ENCODE measurements around the gene GABRG3. TPM values are rescaled to one million over a fixed set of nuclear protein-coding genes. Genes with fewer than 3 reads are reported as not detected.
"Not testable (repeated sequence)": the region's sequence is repeated elsewhere in the genome, so short reads cannot be mapped to it uniquely, and the experiment has no call there.

GABRG3 gene
- polyA plus RNA-seq, 6 donors from 2014 or later, result not detected

DNA sequence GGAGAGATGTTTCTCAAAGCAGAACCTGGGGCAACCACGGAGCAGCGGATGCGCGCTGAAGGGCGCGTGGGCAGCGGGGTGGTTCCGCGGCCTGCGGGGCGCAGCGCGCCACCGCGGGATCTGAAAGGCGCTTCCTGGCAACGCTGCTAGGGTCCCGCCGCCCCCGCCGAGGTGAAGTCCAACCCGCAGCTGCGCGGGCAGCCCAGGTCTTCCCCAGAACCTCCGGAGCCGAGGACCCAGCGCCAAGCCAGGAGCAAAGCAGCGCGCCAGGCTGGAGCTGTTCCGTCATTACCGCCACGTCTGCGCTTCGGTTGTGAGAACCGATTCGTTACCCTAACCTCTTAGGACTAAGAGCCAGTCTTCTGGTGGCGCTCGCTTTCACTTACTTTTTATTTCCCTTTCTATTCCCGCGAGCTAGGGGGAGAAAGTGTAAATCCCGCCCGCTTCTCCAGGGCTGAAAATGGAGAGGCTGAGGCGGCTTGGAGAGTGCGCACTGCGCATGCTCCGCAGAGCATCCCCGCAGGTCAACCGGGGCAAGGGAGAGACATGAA lies 3.2 kb upstream of the GABRG3 start:
- no peak for ATAC-seq (ENCODE audit: low read depth in 2 of 2)
- peaks cover 0 to 5% (median 0%) of the 10 kb centered on the region in 3 donors for H3K4me1 Mint-ChIP-seq
- H3K9me3 Mint-ChIP-seq, result peaks cover 0 to 12% (median 4%) of the 10 kb centered on the region in 7 donors
- peaks cover 20 to 39% (median 37%) of the 10 kb centered on the region in 3 donors for H3K27me3 Mint-ChIP-seq
- no peak overlapping the region for H3K27ac Mint-ChIP-seq
- H3K4me3 Mint-ChIP-seq, result peak overlapping the region in 1 of 8 donors; percentile 39
- no peaks in the 10 kb centered on the region for H3K36me3 Mint-ChIP-seq
- no peak for DNase-seq

DNA sequence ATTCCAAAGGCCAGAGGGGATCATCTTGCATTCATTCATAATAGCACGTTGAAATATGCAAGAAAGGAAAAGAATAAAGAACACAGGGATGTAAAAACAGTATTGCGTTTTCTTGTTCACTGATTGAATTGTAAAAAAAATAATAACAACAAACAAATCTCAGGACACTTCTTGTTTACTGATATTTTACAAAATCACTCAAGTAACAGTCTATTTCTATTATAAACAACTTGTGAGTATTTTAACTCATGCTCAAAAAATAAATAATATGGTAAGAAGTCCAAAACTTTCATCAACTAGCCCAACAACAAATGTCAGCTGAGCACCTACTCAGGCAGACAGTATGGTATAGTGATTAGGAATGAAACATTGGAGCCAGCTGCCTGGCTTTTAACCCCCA lies 2.2 kb upstream of the GABRG3 start:
- no peak for ATAC-seq (ENCODE audit: low read depth in 2 of 2)
- no peaks in the 10 kb centered on the region for H3K36me3 Mint-ChIP-seq
- peaks cover 21 to 45% (median 39%) of the 10 kb centered on the region in 3 donors for H3K27me3 Mint-ChIP-seq

GRCh38 chr15:26971271-26972018 lies 464 bp downstream of the GABRG3 start:
- DNase-seq (no peak), ATAC-seq (ENCODE audit: low read depth in 2 of 2) (no peak)
- Mint-ChIP-seq H3K4me3 (no peak overlapping the region), H3K36me3 (no peaks in the 10 kb centered on the region), H3K9me3 (peaks cover 0 to 9% (median 2%) of the 10 kb centered on the region in 7 donors), H3K4me1 (peaks cover 0 to 5% (median 0%) of the 10 kb centered on the region in 3 donors), H3K27ac (no peak overlapping the region), H3K27me3 (peaks cover 21 to 45% (median 39%) of the 10 kb centered on the region in 3 donors)

More for the DNA sequence above, 2.2 kb upstream of the GABRG3 start:
- H3K9me3 Mint-ChIP-seq, result peaks cover 0 to 9% (median 4%) of the 10 kb centered on the region in 7 donors
- H3K4me3 Mint-ChIP-seq, result no peak overlapping the region
- peaks cover 0 to 5% (median 0%) of the 10 kb centered on the region in 3 donors for H3K4me1 Mint-ChIP-seq
- H3K27ac Mint-ChIP-seq, result no peak overlapping the region
- no peak for DNase-seq

DNA sequence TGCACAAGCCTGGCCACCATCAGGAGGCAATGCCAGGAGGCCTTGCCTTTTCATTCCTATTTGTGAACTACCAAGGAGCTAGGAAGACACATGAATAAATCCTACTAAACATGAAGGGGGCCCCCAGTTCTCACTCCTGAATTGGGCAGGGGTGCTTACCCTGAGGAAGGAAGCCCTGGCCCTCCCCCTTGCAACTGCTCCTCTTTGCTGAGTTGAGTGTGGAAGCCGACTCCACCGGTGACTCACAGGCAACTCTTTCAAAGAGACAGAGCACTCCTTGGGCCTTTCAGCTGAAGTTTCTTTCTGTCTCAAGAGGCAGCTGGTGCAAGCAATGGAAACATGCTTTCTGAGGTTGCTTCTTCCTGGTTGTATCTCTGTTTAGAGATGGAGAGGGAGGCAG lies 1.7 kb downstream of the GABRG3 start:
- Mint-ChIP-seq H3K27me3 (peaks cover 21 to 41% (median 34%) of the 10 kb centered on the region in 3 donors), H3K27ac (no peak overlapping the region), H3K36me3 (no peaks in the 10 kb centered on the region), H3K4me3 (no peak overlapping the region), H3K9me3 (peaks cover 0 to 9% (median 2%) of the 10 kb centered on the region in 7 donors), H3K4me1 (peaks cover 0 to 5% (median 0%) of the 10 kb centered on the region in 3 donors)
- ATAC-seq (ENCODE audit: low read depth in 2 of 2) (no peak), DNase-seq (no peak)

- H3K36me3 Mint-ChIP-seq, result no peaks in the 10 kb centered on the region
- H3K9me3 Mint-ChIP-seq, result peaks cover 0 to 9% (median 0%) of the 10 kb centered on the region in 7 donors
- no peak for ATAC-seq (ENCODE audit: low read depth in 2 of 2)
- no peak for DNase-seq
- peaks cover 0 to 5% (median 0%) of the 10 kb centered on the region in 3 donors for H3K4me1 Mint-ChIP-seq
- no peak overlapping the region for H3K27ac Mint-ChIP-seq
- no peak overlapping the region for H3K4me3 Mint-ChIP-seq
- H3K27me3 Mint-ChIP-seq, result peaks cover 21 to 33% (median 32%) of the 10 kb centered on the region in 3 donors
Observed at GRCh38 chr15:26974120-26974780, 3.3 kb downstream of the GABRG3 start.

GRCh38 chr15:26981492-26981891 lies 10.5 kb downstream of the GABRG3 start:
- H3K36me3 Mint-ChIP-seq, result no peaks in the 10 kb centered on the region
- H3K27ac Mint-ChIP-seq, result no peak overlapping the region
- H3K4me1 Mint-ChIP-seq, result no peaks in the 10 kb centered on the region
- no peak overlapping the region for H3K4me3 Mint-ChIP-seq
- peaks cover 0 to 4% (median 0%) of the 10 kb centered on the region in 3 donors for H3K27me3 Mint-ChIP-seq
- DNase-seq (no peak), ATAC-seq (ENCODE audit: low read depth in 2 of 2) (no peak)
- H3K9me3 Mint-ChIP-seq, result peaks cover 0 to 5% (median 0%) of the 10 kb centered on the region in 7 donors

DNA sequence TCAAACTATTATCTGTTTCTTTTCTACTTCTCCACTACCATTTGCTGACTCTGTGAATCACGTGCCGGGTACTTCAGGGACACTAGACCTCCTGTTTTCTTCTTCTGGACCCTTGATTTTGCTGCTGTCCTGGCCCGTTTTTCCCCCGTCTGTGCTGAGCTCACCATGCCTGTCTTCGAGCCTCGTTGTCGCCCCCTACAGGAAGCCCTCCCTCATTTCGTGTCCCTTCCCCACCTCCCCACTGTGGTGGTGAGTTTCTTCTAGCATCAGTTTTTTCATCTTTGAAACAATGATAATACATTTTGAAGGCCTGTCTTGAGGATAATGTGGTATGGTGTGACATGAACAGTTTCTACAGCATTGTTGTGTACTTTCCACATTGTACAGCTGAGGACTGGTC lies 12.8 kb downstream of the GABRG3 start:
- H3K4me1 Mint-ChIP-seq, result no peaks in the 10 kb centered on the region
- ATAC-seq (ENCODE audit: low read depth in 2 of 2), result no peak
- no peak overlapping the region for H3K27ac Mint-ChIP-seq
- H3K36me3 Mint-ChIP-seq, result no peaks in the 10 kb centered on the region
- peaks cover 0 to 9% (median 1%) of the 10 kb centered on the region in 7 donors for H3K9me3 Mint-ChIP-seq
- DNase-seq, result no peak
- peak overlapping the region in 1 of 8 donors; percentile 32 for H3K4me3 Mint-ChIP-seq
- peaks cover 0 to 4% (median 0%) of the 10 kb centered on the region in 3 donors for H3K27me3 Mint-ChIP-seq

DNA sequence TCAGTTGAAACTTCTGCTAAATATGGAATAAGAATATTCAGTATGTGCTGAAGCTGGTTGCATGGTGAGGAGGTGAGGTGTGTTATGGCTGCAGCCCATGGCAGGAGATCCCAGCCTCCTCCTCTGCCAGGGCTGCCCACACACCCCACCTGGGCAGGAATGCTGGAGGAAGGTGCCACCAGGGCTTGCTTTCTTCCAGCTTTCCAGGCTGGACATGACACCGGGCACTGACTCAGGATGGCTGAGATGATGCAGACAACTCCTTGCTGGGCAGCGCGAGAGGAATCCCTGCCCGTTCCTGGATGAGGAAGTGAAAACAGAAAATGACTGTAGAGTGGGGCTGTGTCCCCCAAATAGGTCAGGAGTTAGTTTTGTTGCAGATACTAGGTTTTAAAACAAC lies 14.1 kb downstream of the GABRG3 start:
- DNase-seq (no peak), ATAC-seq (ENCODE audit: low read depth in 2 of 2) (no peak)
- Mint-ChIP-seq H3K27ac (no peak overlapping the region), H3K4me3 (no peak overlapping the region), H3K4me1 (no peaks in the 10 kb centered on the region), H3K9me3 (peaks cover 0 to 9% (median 1%) of the 10 kb centered on the region in 7 donors), H3K36me3 (no peaks in the 10 kb centered on the region), H3K27me3 (peaks cover 0 to 4% (median 0%) of the 10 kb centered on the region in 3 donors)

DNA sequence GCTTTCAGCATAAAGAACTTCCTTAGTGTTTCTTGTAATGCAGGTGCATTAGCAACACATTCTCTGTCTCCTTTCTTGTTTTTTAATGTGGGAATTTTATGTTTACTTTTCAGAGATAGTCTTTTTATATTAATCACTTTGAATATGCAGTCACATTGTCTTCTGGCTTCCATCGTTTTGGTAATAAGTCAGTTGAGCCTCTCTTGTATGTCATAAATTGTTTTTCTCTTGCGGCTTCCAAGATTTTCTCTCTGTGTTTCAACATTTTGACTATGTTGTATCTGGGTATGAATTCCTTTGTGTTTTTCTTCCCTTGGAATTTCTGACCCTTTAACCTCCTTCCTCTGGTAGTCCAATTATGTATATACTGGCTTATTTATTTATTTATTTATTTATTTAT lies 25.3 kb downstream of the GABRG3 start:
- Mint-ChIP-seq H3K27ac (no peak overlapping the region), H3K4me1 (no peaks in the 10 kb centered on the region), H3K27me3 (peaks cover 0 to 5% (median 0%) of the 10 kb centered on the region in 3 donors), H3K4me3 (no peak overlapping the region), H3K9me3 (peaks cover 0 to 22% (median 6%) of the 10 kb centered on the region in 7 donors), H3K36me3 (peaks cover 0 to 13% of the 10 kb centered on the region in 2 donors)
- DNase-seq, result no peak
- ATAC-seq (ENCODE audit: low read depth in 2 of 2), result no peak

- not testable (repeated sequence) for ATAC-seq (ENCODE audit: low read depth in 2 of 2); H3K4me3 Mint-ChIP-seq; DNase-seq; H3K27ac Mint-ChIP-seq; H3K4me1 Mint-ChIP-seq; H3K36me3 Mint-ChIP-seq; H3K27me3 Mint-ChIP-seq
- peaks cover 0 to 16% (median 9%) of the 10 kb centered on the region in 7 donors for H3K9me3 Mint-ChIP-seq
Observed at GRCh38 chr15:27003003-27003402, 32.0 kb downstream of the GABRG3 start.

DNA sequence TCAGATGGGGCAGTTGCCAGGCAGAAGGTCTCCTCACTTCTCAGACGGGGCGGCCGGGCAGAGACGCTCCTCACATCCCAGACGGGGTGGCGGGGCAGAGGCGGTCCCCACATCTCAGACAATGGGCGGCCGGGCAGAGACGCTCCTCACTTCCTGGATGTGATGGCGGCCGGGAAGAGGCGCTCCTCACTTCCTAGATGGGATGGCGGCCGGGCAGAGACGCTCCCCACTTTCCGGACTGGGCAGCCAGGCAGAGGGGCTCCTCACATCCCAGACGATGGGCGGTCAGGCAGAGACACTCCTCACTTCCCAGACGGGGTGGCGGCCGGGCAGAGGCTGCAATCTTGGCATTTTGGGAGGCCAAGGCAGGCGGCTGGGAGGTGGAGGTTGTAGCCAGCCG lies 33.2 kb downstream of the GABRG3 start:
- H3K9me3 Mint-ChIP-seq, result peaks cover 2 to 16% (median 9%) of the 10 kb centered on the region in 7 donors
- not testable (repeated sequence) for H3K4me3 Mint-ChIP-seq; H3K27me3 Mint-ChIP-seq; DNase-seq; H3K4me1 Mint-ChIP-seq; H3K36me3 Mint-ChIP-seq; H3K27ac Mint-ChIP-seq; ATAC-seq (ENCODE audit: low read depth in 2 of 2)

- no peak for ATAC-seq (ENCODE audit: low read depth in 2 of 2)
- peak overlapping the region in 1 of 8 donors; percentile 61 for H3K4me3 Mint-ChIP-seq
- no peaks in the 10 kb centered on the region for H3K36me3 Mint-ChIP-seq
- H3K27me3 Mint-ChIP-seq, result peaks cover 0 to 4% (median 0%) of the 10 kb centered on the region in 3 donors
- no peak overlapping the region for H3K27ac Mint-ChIP-seq
- H3K9me3 Mint-ChIP-seq, result peaks cover 0 to 25% (median 3%) of the 10 kb centered on the region in 7 donors
- no peak for DNase-seq
- no peaks in the 10 kb centered on the region for H3K4me1 Mint-ChIP-seq
Observed at GRCh38 chr15:27017168-27017809, 46.3 kb downstream of the GABRG3 start.

DNA sequence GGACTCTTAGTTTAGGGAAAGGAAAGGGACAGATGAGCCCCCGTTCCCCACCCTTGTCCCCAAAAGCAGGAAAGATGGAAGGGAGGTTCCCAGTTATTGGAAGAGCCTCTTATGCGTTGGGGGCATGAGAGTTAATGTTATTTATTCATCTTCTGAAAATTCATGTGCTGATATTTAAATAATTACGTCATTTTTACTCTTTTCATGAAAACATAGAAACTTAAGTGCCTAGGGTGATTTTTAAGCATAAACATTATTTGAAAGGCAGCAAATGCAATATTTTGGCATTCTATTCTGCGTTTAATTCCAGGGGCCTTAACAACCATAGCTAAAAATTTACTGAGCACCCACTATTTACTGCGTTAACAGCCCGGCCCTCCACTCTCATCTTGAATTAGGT lies 48.7 kb downstream of the GABRG3 start:
- Mint-ChIP-seq H3K27me3 (peaks cover 4 to 9% (median 8%) of the 10 kb centered on the region in 3 donors), H3K4me1 (no peaks in the 10 kb centered on the region), H3K9me3 (peaks cover 0 to 21% (median 3%) of the 10 kb centered on the region in 7 donors), H3K36me3 (no peaks in the 10 kb centered on the region), H3K27ac (no peak overlapping the region), H3K4me3 (no peak overlapping the region)
- ATAC-seq (ENCODE audit: low read depth in 2 of 2), result no peak
- no peak for DNase-seq

Data from naive B cell (primary cell).